HS-27A (cell line): ENCODE data around the gene KCNH6.

Source experiments
- DNase-seq: peaks from one replicate; pipeline ENCODE4 v3.0.0-alpha.2; 2012; ENCODE audit warnings: low read depth, missing footprints

KCNH6 gene

DNA sequence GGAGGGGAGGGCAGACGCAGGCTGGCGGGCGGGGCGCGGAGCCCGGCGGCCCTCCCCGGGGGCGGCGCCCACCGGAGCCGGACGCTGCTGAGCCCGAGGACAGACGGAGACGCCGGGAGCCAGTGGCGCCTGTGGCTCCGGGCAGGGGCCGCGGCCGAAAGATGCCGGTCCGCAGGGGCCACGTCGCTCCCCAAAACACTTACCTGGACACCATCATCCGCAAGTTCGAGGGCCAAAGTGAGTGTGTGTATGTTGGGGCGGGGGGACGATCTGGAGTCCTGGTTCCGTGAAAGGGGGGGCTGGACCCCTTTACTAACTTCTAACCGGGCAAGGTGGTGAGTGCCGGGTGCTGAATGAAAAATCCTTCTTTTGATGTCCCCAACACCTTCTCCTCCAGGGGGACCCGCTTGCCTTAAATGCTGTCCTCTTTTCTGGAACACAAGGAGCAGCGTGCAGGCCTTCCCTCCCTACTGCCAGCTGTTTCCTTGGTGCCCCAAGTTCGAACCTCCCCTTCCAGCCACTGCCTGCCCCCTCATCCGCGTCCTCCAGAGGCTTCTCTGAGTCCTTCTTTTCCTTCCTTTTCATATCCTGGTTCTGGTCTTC, at the start of gene KCNH6:
TSS of gene KCNH6 (plus strand) at position 106 of the 603 bp plus-strand sequence. CDS start at position 162, 56 bp downstream.
- no peak for DNase-seq

DNA sequence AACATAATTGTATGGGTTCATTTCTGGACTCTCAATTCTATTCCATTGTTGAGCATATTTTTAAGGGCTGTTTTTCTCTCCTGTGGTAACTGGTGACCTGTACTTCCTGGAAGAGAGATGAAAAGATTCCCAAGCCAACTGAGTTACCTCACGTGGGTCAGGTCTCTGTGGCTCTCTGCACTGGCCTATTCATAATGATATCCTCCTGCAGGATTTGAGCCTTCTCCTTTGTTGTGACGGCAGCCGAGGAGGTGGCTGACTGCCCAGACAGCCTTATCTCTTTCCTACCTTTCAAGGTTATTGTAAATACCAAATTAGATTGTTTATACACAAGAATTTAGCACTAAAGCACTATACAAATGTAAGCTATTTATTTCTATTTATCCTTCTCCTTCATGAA, 49.0 kb upstream of the KCNH6 start:
- no peak for DNase-seq

DNA sequence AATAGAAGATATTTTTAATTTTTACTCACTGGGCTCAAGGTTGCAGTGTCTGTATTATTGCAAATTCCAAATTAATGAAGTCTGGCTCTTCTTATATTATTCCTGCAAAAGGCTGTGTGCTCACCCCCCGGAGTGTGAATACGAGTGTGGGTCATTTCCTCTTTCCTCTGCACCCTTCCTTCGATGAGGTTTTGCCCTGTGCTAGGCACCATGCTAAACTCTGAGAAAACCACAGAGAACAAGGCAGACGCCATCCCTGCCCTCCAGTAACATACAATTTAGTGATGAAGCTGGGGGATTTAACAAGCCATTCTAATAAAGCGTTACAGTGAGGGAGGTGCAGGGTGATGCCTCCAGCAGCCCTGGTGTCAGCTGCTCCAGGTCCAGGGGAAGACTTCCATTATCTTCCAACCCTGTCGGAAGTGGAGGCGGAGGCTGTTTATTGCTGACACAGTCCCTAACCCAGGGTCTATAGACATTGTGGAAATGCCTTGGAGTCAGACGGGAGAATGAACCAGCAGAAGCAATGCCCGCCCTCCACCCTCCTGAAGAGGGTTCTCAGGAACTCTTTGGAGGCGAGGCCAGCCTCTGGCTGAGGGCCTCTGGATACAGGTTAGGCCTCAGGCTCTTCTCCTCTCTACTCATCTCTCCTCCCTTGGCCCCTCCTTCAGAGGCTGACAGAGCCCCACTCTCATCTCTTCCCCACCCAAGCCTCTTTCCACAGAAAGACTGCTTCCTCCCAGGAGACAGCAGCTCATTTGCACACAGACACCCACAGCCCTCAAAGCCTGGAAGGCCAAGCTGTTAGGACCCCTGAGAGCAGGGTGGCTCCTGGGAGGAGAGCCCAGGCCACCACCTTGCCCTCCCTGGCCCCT, 48.3 kb upstream of the KCNH6 start:
- DNase-seq = no peak

DNA sequence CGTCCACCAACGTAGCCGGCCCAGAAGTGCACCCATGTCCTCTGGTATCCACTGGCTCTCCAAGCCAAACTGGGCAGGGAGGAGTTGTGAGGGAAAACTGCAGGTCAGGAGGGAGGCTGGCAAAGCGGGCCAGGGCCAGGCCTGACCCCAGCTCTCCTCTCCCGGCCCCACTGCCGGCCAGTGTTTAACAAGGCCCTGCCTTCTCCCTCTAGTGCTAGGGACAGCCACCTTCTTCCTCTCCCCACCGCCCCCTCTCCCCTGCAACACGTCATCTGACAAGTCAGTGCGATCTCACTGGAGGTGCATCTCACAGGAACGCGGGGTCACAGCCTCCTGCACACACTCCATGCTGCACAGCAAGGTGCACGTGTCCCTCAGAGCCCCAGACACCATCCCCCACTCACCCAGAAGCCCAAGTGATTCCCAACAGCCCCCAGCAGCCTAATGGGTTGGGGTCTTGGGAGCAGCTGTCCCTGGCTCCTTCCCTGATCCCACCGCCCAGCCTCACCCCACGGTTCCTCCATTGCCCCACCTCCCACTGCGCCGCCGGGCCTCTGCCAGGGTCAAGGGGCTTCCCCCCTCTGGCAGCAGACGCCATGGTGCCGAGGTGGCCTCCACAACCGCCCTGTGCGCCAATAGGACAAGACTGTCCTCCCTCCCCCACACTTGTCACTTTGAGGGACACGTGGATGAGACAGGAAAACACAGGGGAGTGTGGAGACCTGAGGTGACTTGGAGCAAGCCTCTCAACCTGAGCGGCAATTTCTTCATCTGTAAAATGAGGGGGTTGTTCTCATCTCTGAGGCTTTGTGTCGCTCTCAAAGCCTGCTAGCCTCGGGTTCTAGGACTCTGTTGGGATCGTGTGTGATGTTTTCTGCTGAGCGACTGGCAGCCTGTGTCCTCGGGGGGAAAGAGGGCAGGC, 47.4 kb upstream of the KCNH6 start:
- no peak for DNase-seq

DNA sequence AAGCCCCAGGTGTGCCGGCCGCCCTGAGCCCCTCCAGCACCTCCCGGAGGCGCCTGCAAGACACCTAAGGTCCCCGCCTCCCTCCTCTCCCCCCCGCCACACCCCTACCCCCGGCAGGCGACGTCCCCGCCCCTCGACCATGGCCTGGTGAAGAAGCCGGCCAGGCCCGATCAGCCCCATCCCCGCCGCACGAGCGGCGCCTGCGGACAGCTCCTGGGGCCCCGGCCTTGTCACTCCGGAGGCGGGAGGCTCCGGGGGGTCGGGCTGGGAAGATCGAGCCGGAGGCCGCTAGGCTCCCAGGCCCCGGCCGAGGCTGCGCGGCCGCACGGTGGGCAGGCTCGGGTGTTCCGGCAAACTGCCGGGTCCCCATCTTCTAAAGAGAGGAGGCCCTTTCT, 46.7 kb upstream of the KCNH6 start:
- no peak for DNase-seq

- DNase-seq = no peak
These were observed 46.2 kb upstream of the KCNH6 start, which contains the start of gene ACE for GRCh38 chr17:63476854-63477479. Gene ACE (plus strand): TSS chr17:63477061. CDS start chr17:63477095, 34 bp downstream.

DNA sequence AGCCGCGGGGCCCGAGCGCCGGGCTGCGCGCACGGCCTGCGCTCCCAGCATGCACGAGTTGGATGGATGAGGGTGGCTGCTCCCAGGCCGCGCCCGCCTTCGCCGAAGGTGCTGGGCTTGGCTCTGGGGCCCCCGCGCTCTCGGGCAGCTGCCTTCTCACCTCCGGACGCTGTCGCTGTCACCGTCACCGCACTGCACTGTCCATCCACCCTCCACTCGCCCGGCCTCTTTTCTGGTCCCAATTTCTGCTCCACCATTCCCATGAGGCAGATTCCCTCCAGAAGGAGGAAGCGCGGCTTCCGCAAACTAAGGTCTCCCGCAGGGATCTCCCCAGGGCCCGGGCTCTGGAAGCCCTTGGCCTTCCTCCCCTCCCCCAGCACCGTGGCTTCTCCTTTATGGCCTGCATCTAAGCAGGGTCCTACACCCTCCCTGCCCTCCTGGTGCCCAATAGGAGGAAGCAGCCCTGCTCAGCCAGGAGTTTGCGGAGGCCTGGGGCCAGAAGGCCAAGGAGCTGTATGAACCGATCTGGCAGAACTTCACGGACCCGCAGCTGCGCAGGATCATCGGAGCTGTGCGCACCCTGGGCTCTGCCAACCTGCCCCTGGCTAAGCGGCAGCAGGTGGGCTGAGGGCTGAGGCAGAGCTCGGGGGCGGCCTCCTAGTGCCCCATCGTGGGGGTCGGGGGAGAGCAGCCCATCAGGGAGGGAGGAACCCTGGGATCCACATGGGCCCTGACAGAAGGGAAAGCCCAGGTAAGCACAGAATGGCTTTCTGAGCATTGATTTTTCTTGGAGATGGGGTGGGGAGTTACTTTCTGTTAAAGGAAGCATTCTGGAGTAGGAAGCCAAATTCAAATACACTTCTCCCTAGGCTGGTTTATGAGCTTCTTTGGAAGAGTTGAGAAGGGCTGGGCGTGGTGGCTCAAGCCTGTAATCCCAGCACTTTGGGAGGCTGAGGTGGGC, 45.4 kb upstream of the KCNH6 start:
- DNase-seq = no peak

DNA sequence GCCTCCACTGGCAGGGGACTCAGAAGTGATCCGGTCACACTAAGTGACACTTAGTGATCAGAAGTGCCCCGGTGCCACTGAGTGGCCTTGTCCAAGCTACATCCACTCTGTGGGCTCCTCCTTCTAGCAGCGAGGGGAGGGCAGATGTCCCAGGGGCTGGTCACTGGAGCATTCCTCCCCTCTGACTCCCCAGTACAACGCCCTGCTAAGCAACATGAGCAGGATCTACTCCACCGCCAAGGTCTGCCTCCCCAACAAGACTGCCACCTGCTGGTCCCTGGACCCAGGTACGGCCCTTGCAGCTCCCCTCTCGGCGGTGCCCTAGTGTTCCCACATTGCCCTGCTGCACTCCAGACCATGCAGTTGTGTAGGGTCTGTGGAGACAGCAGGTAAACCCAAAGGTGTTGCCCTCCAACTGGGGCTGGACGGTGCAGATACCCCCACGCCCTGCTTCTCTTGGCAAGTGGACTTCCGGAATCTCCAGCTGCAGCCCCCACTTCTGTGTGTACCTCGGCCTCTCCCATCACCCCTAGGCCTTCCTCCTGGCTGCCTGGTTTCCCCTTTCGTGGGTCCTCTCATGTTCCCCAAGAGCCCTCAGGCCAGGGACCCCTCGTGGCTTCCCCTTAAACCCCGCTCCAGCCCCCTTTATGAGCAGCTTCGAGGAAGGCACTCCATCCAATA, 44.2 kb upstream of the KCNH6 start:
- DNase-seq = peak; percentile 65

GRCh38 chr17:63479495-63480184, 43.5 kb upstream of the KCNH6 start:
- DNase-seq = no peak

- no peak for DNase-seq
These were observed 42.9 kb upstream of the KCNH6 start for GRCh38 chr17:63480192-63480784.

DNA sequence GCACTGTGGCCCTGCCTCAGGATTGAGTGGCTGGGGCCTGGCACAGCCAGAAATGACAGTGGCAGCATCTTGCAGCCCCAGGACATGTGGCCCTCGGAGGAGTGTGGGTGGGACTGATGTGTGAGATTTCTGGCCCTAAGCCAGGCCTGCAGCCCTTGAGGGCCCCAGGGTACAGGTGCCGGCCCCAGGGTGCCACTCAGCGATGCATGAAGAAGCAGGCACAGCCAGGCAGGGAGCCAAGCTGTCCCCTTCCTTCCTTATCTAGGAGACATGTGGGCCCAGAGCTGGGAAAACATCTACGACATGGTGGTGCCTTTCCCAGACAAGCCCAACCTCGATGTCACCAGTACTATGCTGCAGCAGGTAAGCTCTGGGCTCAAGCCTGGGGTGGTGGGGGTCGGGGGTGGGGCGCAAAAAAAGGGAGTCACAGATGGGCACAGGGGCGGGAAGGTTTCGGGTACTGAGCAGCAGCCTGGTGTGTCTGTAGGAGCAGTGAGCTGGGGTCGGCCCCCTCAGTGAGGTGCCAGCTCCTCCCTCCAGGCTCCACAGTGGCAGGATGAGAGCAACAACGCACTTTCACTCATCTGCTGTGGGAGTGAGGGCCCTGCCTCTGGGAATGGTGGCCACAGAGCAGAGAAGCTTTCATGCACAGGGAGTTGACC, 42.2 kb upstream of the KCNH6 start:
- DNase-seq = no peak

- DNase-seq = no peak
These were observed 41.7 kb upstream of the KCNH6 start for GRCh38 chr17:63481488-63481870.

GRCh38 chr17:63482509-63482908, 40.6 kb upstream of the KCNH6 start:
- no peak for DNase-seq

- DNase-seq = no peak
These were observed 40.1 kb upstream of the KCNH6 start for GRCh38 chr17:63483038-63483437.

DNA sequence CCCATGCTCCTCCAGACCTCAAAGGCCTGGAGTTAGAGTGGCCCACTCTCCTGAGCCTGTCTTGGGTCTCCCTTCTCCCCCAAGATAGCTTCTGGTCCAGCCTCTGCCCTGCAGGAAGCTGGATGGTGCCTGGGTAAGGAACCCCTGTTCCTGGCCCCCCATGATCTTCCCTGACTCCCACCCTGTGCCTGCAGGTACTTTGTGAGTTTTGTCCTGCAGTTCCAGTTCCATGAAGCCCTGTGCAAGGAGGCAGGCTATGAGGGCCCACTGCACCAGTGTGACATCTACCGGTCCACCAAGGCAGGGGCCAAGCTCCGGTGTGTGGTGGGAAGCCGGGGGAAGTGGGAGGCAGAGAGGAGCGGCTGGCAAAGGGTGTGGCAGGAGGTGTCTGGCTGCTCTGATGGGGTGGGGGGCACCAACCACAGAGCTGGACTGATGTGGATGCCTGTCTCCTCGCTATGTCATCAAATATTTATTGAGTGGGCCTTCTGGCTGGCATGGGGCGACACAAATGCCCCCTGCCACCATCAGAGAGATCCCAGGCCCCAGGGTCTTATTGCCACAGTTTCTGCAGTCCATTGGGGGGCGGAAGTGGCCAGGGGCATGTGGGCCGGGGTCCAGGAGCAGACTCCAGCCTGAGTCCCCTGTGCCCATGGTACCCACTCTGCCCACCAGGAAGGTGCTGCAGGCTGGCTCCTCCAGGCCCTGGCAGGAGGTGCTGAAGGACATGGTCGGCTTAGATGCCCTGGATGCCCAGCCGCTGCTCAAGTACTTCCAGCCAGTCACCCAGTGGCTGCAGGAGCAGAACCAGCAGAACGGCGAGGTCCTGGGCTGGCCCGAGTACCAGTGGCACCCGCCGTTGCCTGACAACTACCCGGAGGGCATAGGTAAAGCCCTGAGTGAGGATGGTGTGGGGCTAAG, 39.2 kb upstream of the KCNH6 start:
- DNase-seq = no peak

DNA sequence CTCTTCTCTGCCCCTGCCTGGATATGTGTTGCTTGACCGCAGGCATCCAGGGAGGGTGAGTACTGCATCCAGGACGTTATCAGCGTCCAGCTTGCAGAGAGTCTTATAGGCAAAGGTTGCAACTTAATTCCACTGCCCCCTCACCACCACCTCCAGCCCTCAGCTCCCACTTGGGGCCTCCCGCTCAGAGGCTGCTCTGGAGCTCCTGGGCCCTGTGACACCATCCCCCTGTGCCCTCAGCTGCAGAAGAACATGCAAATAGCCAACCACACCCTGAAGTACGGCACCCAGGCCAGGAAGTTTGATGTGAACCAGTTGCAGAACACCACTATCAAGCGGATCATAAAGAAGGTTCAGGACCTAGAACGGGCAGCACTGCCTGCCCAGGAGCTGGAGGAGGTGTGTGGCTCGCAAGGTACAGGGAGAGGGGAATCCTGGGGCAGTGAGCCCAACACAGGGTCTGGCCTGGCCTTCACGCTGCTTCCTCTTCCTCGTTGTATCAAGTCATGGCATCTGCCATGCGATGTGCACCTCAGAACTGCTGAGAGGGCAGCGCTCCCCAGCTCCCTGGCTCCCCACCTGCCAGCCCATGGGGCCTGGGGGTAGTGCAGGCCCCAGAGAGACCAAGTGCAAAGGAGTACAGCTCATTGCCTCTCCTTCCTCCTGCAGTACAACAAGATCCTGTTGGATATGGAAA, 36.7 kb upstream of the KCNH6 start:
- DNase-seq = no peak

DNA sequence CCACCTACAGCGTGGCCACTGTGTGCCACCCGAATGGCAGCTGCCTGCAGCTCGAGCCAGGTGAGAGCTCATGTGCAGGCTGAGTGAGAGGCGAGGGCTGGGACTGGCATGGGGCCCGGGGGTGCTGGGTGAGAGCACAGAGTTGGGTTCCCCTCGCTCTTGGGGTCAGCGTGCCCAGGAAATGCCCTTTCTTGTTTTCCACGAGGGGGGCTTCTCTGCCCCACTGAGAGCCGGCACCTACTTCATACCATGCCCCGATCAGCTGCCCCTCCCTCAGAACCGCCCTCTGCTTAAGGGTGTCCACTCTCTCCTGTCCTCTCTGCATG, 36.2 kb upstream of the KCNH6 start:
- no peak for DNase-seq
